ENCODE data around the gene CXXC5. TPM values are rescaled to one million over a fixed set of nuclear protein-coding genes. Genes with fewer than 3 reads are reported as not detected.

CXXC5 gene
- total RNA-seq, 1 experiment from 2014 or later, result 92.3 TPM

- no peak for TF ChIP-seq CTCF (IDR thresholded peaks at IDR 0.05; ENCODE audit: insufficient read depth in 1 of 2, low read depth in 1 of 2, low read length in 1 of 2, severe bottlenecking in 1 of 2, unreplicated experiment in 1 of 2)
- H3K4me1 ChIP-seq, result peaks cover 77% of the 10 kb centered on the region
- BruUV-seq (replicated peaks), result no TSS peak
- no peaks in the 10 kb centered on the region for H3K9me3 ChIP-seq
- CTCF ChIA-PET, result interaction anchor here (0.6 to 1.6 kb wide), 3 partner anchors 8 to 1547 kb away, joined by 7 to 8 read pairs (median 7); no protein-coding TSS in a partner anchor
- H3K36me3 ChIP-seq (ENCODE audit: control insufficient read depth, insufficient read depth, low read length), result no peaks in the 10 kb centered on the region
- H3K4me1 Mint-ChIP-seq (ENCODE audit: low read depth, unreplicated experiment), result peaks cover 71% of the 10 kb centered on the region
- no peak overlapping the region for H3K4me3 Mint-ChIP-seq (ENCODE audit: unreplicated experiment)
- H3K36me3 Mint-ChIP-seq (ENCODE audit: insufficient read depth, unreplicated experiment), result peaks cover 42% of the 10 kb centered on the region
- intact Hi-C loops (cut with micrococcal nuclease; ENCODE audit: unreplicated experiment), result loop anchor here (2.0 to 10.0 kb wide), 2 partner anchors 59 to 463 kb away; no protein-coding TSS in a partner anchor
- no peaks in the 10 kb centered on the region for H3K9me3 Mint-ChIP-seq (ENCODE audit: unreplicated experiment)
- H3K27ac Mint-ChIP-seq (ENCODE audit: unreplicated experiment), result peak overlapping the region; percentile 96
- POLR2A ChIA-PET, result no interaction called here
- no peaks in the 10 kb centered on the region for H3K27me3 Mint-ChIP-seq (ENCODE audit: insufficient read depth, unreplicated experiment)
- no peaks in the 10 kb centered on the region for H3K27me3 ChIP-seq (replicated peaks; ENCODE audit: control insufficient read depth, insufficient read depth, low read length)
- no peak overlapping the region for H3K4me3 ChIP-seq (ENCODE audit: low read depth, low read length)
- peak in 1 of 2 experiments; percentile 44 for DNase-seq
Observed at GRCh38 chr5:139642213-139642612, 5.9 kb upstream of the CXXC5 start.

GRCh38 chr5:139642891-139643871, 5.0 kb upstream of the CXXC5 start:
- Histone ChIP-seq H3K27me3 (replicated peaks; ENCODE audit: control insufficient read depth, insufficient read depth, low read length) (no peaks in the 10 kb centered on the region), H3K36me3 (ENCODE audit: control insufficient read depth, insufficient read depth, low read length) (no peaks in the 10 kb centered on the region), H3K4me1 (peaks cover 83% of the 10 kb centered on the region), H3K9me3 (no peaks in the 10 kb centered on the region), H3K4me3 (ENCODE audit: low read depth, low read length) (peak overlapping the region; percentile 3; the same call in 1 of the 2 replicates)
- ChIA-PET POLR2A (no interaction called here), CTCF (interaction anchor here (0.6 to 1.6 kb wide), 5 partner anchors 9 to 1548 kb away, joined by 4 to 8 read pairs (median 7); no protein-coding TSS in a partner anchor)
- no peak for TF ChIP-seq CTCF (IDR thresholded peaks at IDR 0.05; ENCODE audit: insufficient read depth in 1 of 2, low read depth in 1 of 2, low read length in 1 of 2, severe bottlenecking in 1 of 2, unreplicated experiment in 1 of 2)
- Mint-ChIP-seq H3K27ac (ENCODE audit: unreplicated experiment) (peak overlapping the region; percentile 96), H3K36me3 (ENCODE audit: insufficient read depth, unreplicated experiment) (peaks cover 43% of the 10 kb centered on the region), H3K4me1 (ENCODE audit: low read depth, unreplicated experiment) (peaks cover 71% of the 10 kb centered on the region), H3K4me3 (ENCODE audit: unreplicated experiment) (peak overlapping the region; percentile 67), H3K9me3 (ENCODE audit: unreplicated experiment) (no peaks in the 10 kb centered on the region), H3K27me3 (ENCODE audit: insufficient read depth, unreplicated experiment) (no peaks in the 10 kb centered on the region)
- intact Hi-C loops (cut with micrococcal nuclease; ENCODE audit: unreplicated experiment), result loop anchor here (2.0 to 10.0 kb wide), 2 partner anchors 58 to 462 kb away; no protein-coding TSS in a partner anchor
- DNase-seq, result peak; percentile 96
- TSS peak; percentile 66 for BruUV-seq (replicated peaks)

GRCh38 chr5:139644001-139644456, 4.1 kb upstream of the CXXC5 start:
- DNase-seq, result peak in 1 of 2 experiments; percentile 38
- Histone ChIP-seq H3K9me3 (no peaks in the 10 kb centered on the region), H3K4me3 (ENCODE audit: low read depth, low read length) (no peak overlapping the region), H3K27me3 (replicated peaks; ENCODE audit: control insufficient read depth, insufficient read depth, low read length) (no peaks in the 10 kb centered on the region), H3K36me3 (ENCODE audit: control insufficient read depth, insufficient read depth, low read length) (no peaks in the 10 kb centered on the region), H3K4me1 (peaks cover 80% of the 10 kb centered on the region)
- TF ChIP-seq CTCF (IDR thresholded peaks at IDR 0.05; ENCODE audit: insufficient read depth in 1 of 2, low read depth in 1 of 2, low read length in 1 of 2, severe bottlenecking in 1 of 2, unreplicated experiment in 1 of 2), result no peak
- Mint-ChIP-seq H3K4me1 (ENCODE audit: low read depth, unreplicated experiment) (peaks cover 64% of the 10 kb centered on the region), H3K27ac (ENCODE audit: unreplicated experiment) (peak overlapping the region; percentile 96), H3K4me3 (ENCODE audit: unreplicated experiment) (peak overlapping the region; percentile 67), H3K9me3 (ENCODE audit: unreplicated experiment) (no peaks in the 10 kb centered on the region), H3K36me3 (ENCODE audit: insufficient read depth, unreplicated experiment) (peaks cover 46% of the 10 kb centered on the region), H3K27me3 (ENCODE audit: insufficient read depth, unreplicated experiment) (no peaks in the 10 kb centered on the region)
- intact Hi-C loops (cut with micrococcal nuclease; ENCODE audit: unreplicated experiment), result loop anchor here (10.0 kb wide), 1 partner anchor 461 kb away; no protein-coding TSS in a partner anchor
- no TSS peak for BruUV-seq (replicated peaks)
- CTCF ChIA-PET, result interaction anchor here (1.0 kb wide), 1 partner anchor 67 kb away, joined by 4 read pairs; no protein-coding TSS in a partner anchor
- POLR2A ChIA-PET, result no interaction called here

Measured in Caco-2 (cell line).